H9 (cell line): ENCODE measurements around the gene CADPS. TPM values are rescaled to one million over a fixed set of nuclear protein-coding genes. Genes with fewer than 3 reads are reported as not detected.

Experiments used
- DNase-seq: peaks from one replicate; pipeline ENCODE4 v3.0.0-alpha.2; 2017
- H2AFZ ChIP-seq: one replicate; pipeline ENCODE4 v1.6.1; 2013; ENCODE audit warnings: mild to moderate bottlenecking, low read length, control low read depth, moderate library complexity
- H2AK5ac ChIP-seq: 2 replicates; pipeline ENCODE4 v1.6.1; 2013; ENCODE audit warnings: low read length, control low read depth, mixed read lengths; ENCODE audit not compliant: insufficient read length
- H2BK120ac ChIP-seq: one replicate; pipeline ENCODE4 v1.6.1; 2013; ENCODE audit warnings: low read depth, mild to moderate bottlenecking, low read length, control low read depth, inconsistent platforms; ENCODE audit not compliant: poor library complexity, severe bottlenecking
- H2BK12ac ChIP-seq: 2 replicates; pipeline ENCODE4 v1.6.1; 2013; ENCODE audit warnings: low read length, control low read depth, mixed read lengths, low read depth; ENCODE audit not compliant: insufficient read length
- H2BK15ac ChIP-seq: 2 replicates; pipeline ENCODE4 v1.6.1; 2013; ENCODE audit warnings: low read depth, low read length, control low read depth
- H2BK20ac ChIP-seq: one replicate; pipeline ENCODE4 v1.6.1; 2013; ENCODE audit warnings: low read depth, mild to moderate bottlenecking, low read length, control low read depth, inconsistent platforms; ENCODE audit not compliant: poor library complexity, severe bottlenecking
- H2BK5ac ChIP-seq: 2 replicates; pipeline ENCODE4 v1.6.1; 2013; ENCODE audit warnings: low read length, control low read depth, mixed read lengths; ENCODE audit not compliant: insufficient read length
- H3K14ac ChIP-seq: 2 replicates; pipeline ENCODE4 v1.6.1; 2013; ENCODE audit warnings: low read length, control low read depth; ENCODE audit not compliant: insufficient read depth
- H3K18ac ChIP-seq: 2 replicates; pipeline ENCODE4 v1.6.1; 2013; ENCODE audit warnings: low read depth, mild to moderate bottlenecking, mixed read lengths, low read length, control low read depth; ENCODE audit not compliant: insufficient read length
- H3K23ac ChIP-seq: 2 replicates; pipeline ENCODE4 v1.6.1; 2013; ENCODE audit warnings: low read length, control low read depth, mixed read lengths, low read depth; ENCODE audit not compliant: insufficient read length
- H3K23me2 ChIP-seq: 2 replicates; pipeline ENCODE4 v1.6.1; 2013; ENCODE audit warnings: low read depth, mild to moderate bottlenecking, mixed read lengths, low read length, control low read depth; ENCODE audit not compliant: insufficient read length, poor library complexity, severe bottlenecking
- H3K27ac ChIP-seq: 2 replicates; pipeline ENCODE4 v1.5.1; 2013; ENCODE audit warnings: low read length, control low read depth, mixed read lengths, low read depth; ENCODE audit not compliant: insufficient read length
- H3K27me3 ChIP-seq: 2 replicates; pipeline ENCODE4 v1.6.1; 2013; ENCODE audit warnings: low read length, control low read depth, inconsistent platforms; ENCODE audit not compliant: insufficient read depth
- H3K4ac ChIP-seq: 2 replicates; pipeline ENCODE4 v1.6.1; 2013; ENCODE audit warnings: low read depth, mild to moderate bottlenecking, control low read depth, inconsistent platforms, low read length, moderate library complexity
- H3K4me1 ChIP-seq: 2 replicates; pipeline ENCODE4 v1.6.1; 2013; ENCODE audit warnings: low read length, control low read depth, inconsistent platforms; ENCODE audit not compliant: insufficient read depth
- H3K4me2 ChIP-seq: 2 replicates; pipeline ENCODE4 v1.6.1; 2013; ENCODE audit warnings: low read length, control low read depth, mixed read lengths; ENCODE audit not compliant: insufficient read length, insufficient read depth
- H3K56ac ChIP-seq: 2 replicates; pipeline ENCODE4 v1.6.1; 2013; ENCODE audit warnings: low read depth, mild to moderate bottlenecking, mixed read lengths, low read length, control low read depth; ENCODE audit not compliant: insufficient read length
- H3K79me1 ChIP-seq: 2 replicates; pipeline ENCODE4 v1.6.1; 2013; ENCODE audit warnings: low read depth, mild to moderate bottlenecking, moderate library complexity, low read length, control low read depth, inconsistent platforms; ENCODE audit not compliant: insufficient read depth, poor library complexity, severe bottlenecking
- H3K79me2 ChIP-seq: 2 replicates; pipeline ENCODE4 v1.6.1; 2013; ENCODE audit warnings: low read length, control low read depth, inconsistent platforms; ENCODE audit not compliant: insufficient read depth
- H3K9ac ChIP-seq: 2 replicates; pipeline ENCODE4 v1.6.1; 2013; ENCODE audit warnings: low read length, control low read depth, mixed read lengths; ENCODE audit not compliant: insufficient read length; ENCODE audit errors: extremely low read depth
- H3K9me3 ChIP-seq: one replicate; pipeline ENCODE4 v1.6.1; 2013; ENCODE audit warnings: low read depth, low read length, inconsistent platforms; ENCODE audit not compliant: control insufficient read depth
- H3T11ph ChIP-seq: one replicate; pipeline ENCODE4 v1.6.1; 2013; ENCODE audit warnings: mild to moderate bottlenecking, low read length, control low read depth, inconsistent platforms
- H4K20me1 ChIP-seq: one replicate; pipeline ENCODE4 v1.6.1; 2013; ENCODE audit not compliant: control insufficient read depth, insufficient read length, insufficient read depth
- H4K5ac ChIP-seq: 2 replicates; pipeline ENCODE4 v1.6.1; 2013; ENCODE audit warnings: low read depth, mild to moderate bottlenecking, mixed read lengths, low read length, control low read depth; ENCODE audit not compliant: insufficient read length
- H4K8ac ChIP-seq: replicated peaks from 2 replicates; pipeline ENCODE4 v1.6.1; 2013; ENCODE audit warnings: low read length, control low read depth, mixed read lengths, low read depth; ENCODE audit not compliant: insufficient read length
- H4K91ac ChIP-seq: 2 replicates; pipeline ENCODE4 v1.6.1; 2013; ENCODE audit warnings: low read depth, mild to moderate bottlenecking, moderate library complexity, mixed read lengths, low read length, control low read depth; ENCODE audit not compliant: insufficient read length
- H3K27ac Mint-ChIP-seq, 3 experiments: 2 replicates in 2 of 3; 3 replicates in 1 of 3; pipeline ENCODE4 v1.8.0; 2020 to 2021; ENCODE audit warnings: mixed read lengths in 3 of 3, mild to moderate bottlenecking in 1 of 3, moderate library complexity in 1 of 3
- H3K27me3 Mint-ChIP-seq: 2 replicates; pipeline ENCODE4 v1.8.0; 2021; ENCODE audit warnings: low read depth, mild to moderate bottlenecking, moderate library complexity, mixed read lengths
- H3K36me3 Mint-ChIP-seq, 3 experiments: 2 replicates in 2 of 3; 3 replicates in 1 of 3; pipeline ENCODE4 v1.8.0; 2020 to 2021; ENCODE audit warnings: low read depth in 3 of 3, mixed read lengths in 3 of 3; ENCODE audit not compliant: insufficient read depth in 1 of 3
- H3K4me1 Mint-ChIP-seq, 2 experiments: 2 replicates each; pipeline ENCODE4 v1.8.0; 2020; ENCODE audit warnings: mixed read lengths in 2 of 2
- H3K4me3 Mint-ChIP-seq, 2 experiments: 2 replicates in 1 of 2; 3 replicates in 1 of 2; pipeline ENCODE4 v1.8.0; 2020 to 2021; ENCODE audit warnings: mild to moderate bottlenecking in 2 of 2, mixed read lengths in 2 of 2, moderate library complexity in 1 of 2
- H3K9me3 Mint-ChIP-seq, 2 experiments: 2 replicates in 1 of 2; 3 replicates in 1 of 2; pipeline ENCODE4 v1.8.0; 2020; ENCODE audit warnings: mild to moderate bottlenecking in 2 of 2, mixed read lengths in 2 of 2, moderate library complexity in 1 of 2
- CTCF ChIP-seq: fragments of 200-600 bp; sonication (generic); conservative IDR thresholded peaks from 3 replicates; pipeline ENCODE4 v1.8.0; 2021; ENCODE audit warnings: antibody characterized with exemption, mild to moderate bottlenecking
- WGBS: extraction: QIAGEN DNeasy Blood & Tissue Kit; methylation state at CpG from one replicate; pipeline ENCODE4 v1.1.7; 2013; ENCODE audit warnings: missing lambda C conversion rate, low lambda C conversion rate, mixed read lengths; ENCODE audit not compliant: insufficient read length; ENCODE audit errors: extremely low coverage; 5-methylcytosine and 5-hydroxymethylcytosine counted together
- total RNA-seq: library from RNA; stranded (reverse); gene quantifications from 2 replicates; pipeline ENCODE4 v1.2.1, GENCODE V29; 2021

The CADPS gene
- total RNA-seq, 1 experiment from 2014 or later = 6.6 TPM

DNA sequence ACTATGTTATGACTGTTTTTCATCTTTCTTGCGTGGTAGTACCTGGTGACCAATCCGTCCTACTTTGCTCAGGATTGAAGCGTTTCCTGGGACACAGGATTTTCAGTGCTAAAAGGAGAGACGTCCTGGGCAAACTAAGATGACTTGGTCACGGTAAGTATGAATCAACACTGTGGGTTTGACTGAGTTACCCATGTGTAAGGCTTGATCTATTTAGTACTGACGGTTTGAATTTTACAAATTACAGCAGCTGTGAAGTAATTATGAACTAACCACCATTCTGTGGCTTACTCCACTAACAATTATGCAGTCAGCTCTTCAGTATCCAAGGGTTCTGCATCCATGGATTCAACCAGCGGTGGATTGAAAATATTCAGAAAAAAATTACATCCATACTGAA is 328.9 kb downstream of the CADPS start:
- no peak for TF ChIP-seq CTCF
- Mint-ChIP-seq H3K9me3 (no peaks in the 10 kb centered on the region), H3K36me3 (no peaks in the 10 kb centered on the region), H3K4me3 (no peak overlapping the region), H3K27ac (no peak overlapping the region), H3K27me3 (peaks cover 5% of the 10 kb centered on the region; the same call in 1 of the 2 replicates), H3K4me1 (peaks cover 40 to 43% of the 10 kb centered on the region in 2 experiments)
- no peak overlapping the region for H3K4ac ChIP-seq
- no peaks in the 10 kb centered on the region for H3K27me3 ChIP-seq
- H3K4me1 ChIP-seq = peaks cover 7% of the 10 kb centered on the region
- H2BK120ac ChIP-seq = no peak overlapping the region
- no peak overlapping the region for H3K18ac ChIP-seq
- H3K9ac ChIP-seq = no peak overlapping the region
- H2BK12ac ChIP-seq = no peak overlapping the region
- H2BK15ac ChIP-seq = no peak overlapping the region
- H4K20me1 ChIP-seq = no peaks in the 10 kb centered on the region
- DNase-seq = no peak
- H3K23me2 ChIP-seq = no peaks in the 10 kb centered on the region
- no peak overlapping the region for H4K91ac ChIP-seq
- no peak overlapping the region for H2BK5ac ChIP-seq
- no peaks in the 10 kb centered on the region for H3K9me3 ChIP-seq
- no peak overlapping the region for H3K4me2 ChIP-seq
- no CpG with 5 or more reads among the region's 7 CpGs for WGBS
- no peak overlapping the region for H2AK5ac ChIP-seq
- no peak overlapping the region for H2AFZ ChIP-seq
- H3K14ac ChIP-seq = no peak overlapping the region
- no peaks in the 10 kb centered on the region for H3K79me2 ChIP-seq
- no peak overlapping the region for H4K8ac ChIP-seq
- H3K56ac ChIP-seq = no peak overlapping the region
- H3K27ac ChIP-seq = no peak overlapping the region
- no peak overlapping the region for H2BK20ac ChIP-seq
- H4K5ac ChIP-seq = no peak overlapping the region
- H3K23ac ChIP-seq = no peak overlapping the region
- no peak overlapping the region for H3T11ph ChIP-seq
- H3K79me1 ChIP-seq = no peaks in the 10 kb centered on the region
